ENCODE data around the gene MCTP1.

DNA sequence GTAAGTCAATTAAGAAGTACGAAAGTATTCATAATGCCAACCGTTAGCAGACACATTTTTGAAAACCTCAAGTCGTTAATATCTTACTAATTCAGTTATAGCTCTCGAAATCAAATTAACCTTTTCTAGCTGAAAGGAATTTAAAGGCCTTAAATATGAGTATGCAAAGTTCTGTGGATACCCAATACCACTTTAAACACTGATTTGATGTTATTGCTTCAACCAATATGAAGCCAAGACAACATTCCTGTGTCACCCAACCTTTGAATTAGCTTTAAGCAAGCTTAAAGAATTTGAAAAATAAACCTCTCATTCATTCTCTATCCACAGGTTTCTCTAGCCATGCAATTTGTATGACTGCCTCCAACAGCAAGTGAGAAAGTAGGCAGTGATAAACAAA is 204.5 kb downstream of the MCTP1 start:
- TF ChIP-seq BACH2 (CRISPR knock-in tag; IDR thresholded peaks at IDR 0.05; ENCODE audit: borderline replicate concordance) = no peak
- no peak for TF ChIP-seq ARNTL (CRISPR knock-in tag; IDR thresholded peaks at IDR 0.05; ENCODE audit: borderline replicate concordance, low read depth)
- no peak for TF ChIP-seq ZFP3 (CRISPR knock-in tag; IDR thresholded peaks at IDR 0.05)
- no peak for TF ChIP-seq GLIS3 (CRISPR knock-in tag; IDR thresholded peaks at IDR 0.05)
- no peak for TF ChIP-seq ZNF8 (CRISPR knock-in tag; IDR thresholded peaks at IDR 0.05)
- TF ChIP-seq OSR1 (CRISPR knock-in tag; IDR thresholded peaks at IDR 0.05) = no peak
- TF ChIP-seq, protein P1, sequence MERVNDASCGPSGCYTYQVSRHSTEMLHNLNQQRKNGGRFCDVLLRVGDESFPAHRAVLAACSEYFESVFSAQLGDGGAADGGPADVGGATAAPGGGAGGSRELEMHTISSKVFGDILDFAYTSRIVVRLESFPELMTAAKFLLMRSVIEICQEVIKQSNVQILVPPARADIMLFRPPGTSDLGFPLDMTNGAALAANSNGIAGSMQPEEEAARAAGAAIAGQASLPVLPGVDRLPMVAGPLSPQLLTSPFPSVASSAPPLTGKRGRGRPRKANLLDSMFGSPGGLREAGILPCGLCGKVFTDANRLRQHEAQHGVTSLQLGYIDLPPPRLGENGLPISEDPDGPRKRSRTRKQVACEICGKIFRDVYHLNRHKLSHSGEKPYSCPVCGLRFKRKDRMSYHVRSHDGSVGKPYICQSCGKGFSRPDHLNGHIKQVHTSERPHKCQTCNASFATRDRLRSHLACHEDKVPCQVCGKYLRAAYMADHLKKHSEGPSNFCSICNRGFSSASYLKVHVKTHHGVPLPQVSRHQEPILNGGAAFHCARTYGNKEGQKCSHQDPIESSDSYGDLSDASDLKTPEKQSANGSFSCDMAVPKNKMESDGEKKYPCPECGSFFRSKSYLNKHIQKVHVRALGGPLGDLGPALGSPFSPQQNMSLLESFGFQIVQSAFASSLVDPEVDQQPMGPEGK (CRISPR knock-in tag; IDR thresholded peaks at IDR 0.05; ENCODE audit: borderline replicate concordance) = no peak
- TF ChIP-seq, protein P2, sequence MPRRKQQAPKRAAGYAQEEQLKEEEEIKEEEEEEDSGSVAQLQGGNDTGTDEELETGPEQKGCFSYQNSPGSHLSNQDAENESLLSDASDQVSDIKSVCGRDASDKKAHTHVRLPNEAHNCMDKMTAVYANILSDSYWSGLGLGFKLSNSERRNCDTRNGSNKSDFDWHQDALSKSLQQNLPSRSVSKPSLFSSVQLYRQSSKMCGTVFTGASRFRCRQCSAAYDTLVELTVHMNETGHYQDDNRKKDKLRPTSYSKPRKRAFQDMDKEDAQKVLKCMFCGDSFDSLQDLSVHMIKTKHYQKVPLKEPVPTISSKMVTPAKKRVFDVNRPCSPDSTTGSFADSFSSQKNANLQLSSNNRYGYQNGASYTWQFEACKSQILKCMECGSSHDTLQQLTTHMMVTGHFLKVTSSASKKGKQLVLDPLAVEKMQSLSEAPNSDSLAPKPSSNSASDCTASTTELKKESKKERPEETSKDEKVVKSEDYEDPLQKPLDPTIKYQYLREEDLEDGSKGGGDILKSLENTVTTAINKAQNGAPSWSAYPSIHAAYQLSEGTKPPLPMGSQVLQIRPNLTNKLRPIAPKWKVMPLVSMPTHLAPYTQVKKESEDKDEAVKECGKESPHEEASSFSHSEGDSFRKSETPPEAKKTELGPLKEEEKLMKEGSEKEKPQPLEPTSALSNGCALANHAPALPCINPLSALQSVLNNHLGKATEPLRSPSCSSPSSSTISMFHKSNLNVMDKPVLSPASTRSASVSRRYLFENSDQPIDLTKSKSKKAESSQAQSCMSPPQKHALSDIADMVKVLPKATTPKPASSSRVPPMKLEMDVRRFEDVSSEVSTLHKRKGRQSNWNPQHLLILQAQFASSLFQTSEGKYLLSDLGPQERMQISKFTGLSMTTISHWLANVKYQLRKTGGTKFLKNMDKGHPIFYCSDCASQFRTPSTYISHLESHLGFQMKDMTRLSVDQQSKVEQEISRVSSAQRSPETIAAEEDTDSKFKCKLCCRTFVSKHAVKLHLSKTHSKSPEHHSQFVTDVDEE (CRISPR knock-in tag; IDR thresholded peaks at IDR 0.05) = no peak
- no peak for TF ChIP-seq PPARA (CRISPR knock-in tag; IDR thresholded peaks at IDR 0.05; ENCODE audit: borderline replicate concordance)
- no peak for TF ChIP-seq ZC3H10 (CRISPR knock-in tag; IDR thresholded peaks at IDR 0.05)
- TF ChIP-seq ESRRG (CRISPR knock-in tag; IDR thresholded peaks at IDR 0.05) = no peak

Measured in SK-N-SH treated with all-trans-retinoic acid at 6 μM for 48 hours (cell line).